ENCODE results near the gene ATP6V0C.

GRCh38 chr16:2476345-2476720 lies 37.4 kb upstream of the ATP6V0C start:
- TF ChIP-seq ZMYM2 (CRISPR knock-in tag; IDR thresholded peaks at IDR 0.05) (no peak), KLF13 (CRISPR knock-in tag; IDR thresholded peaks at IDR 0.05) (no peak)
